Keratinocyte (primary cell): ENCODE data around the gene OR52I2.

Source experiments
- EZH2 ChIP-seq: IDR thresholded peaks from one replicate; pipeline ENCODE4 v1.6.1; 2012; ENCODE audit warnings: inconsistent platforms, mild to moderate bottlenecking, low read length, moderate library complexity
- TF ChIP-seq, protein P1 (sequence below), 3 experiments: IDR thresholded peaks in 1 of 3; conservative IDR thresholded peaks in 1 of 3; optimal IDR thresholded peaks in 1 of 3; 2 replicates in 2 of 3; 3 replicates in 1 of 3; pipeline versions ENCODE3 to v1.5.1; 2011; ENCODE audit warnings: low read length in 3 of 3, mild to moderate bottlenecking in 3 of 3, moderate library complexity in 2 of 3, control low read depth in 1 of 3, inconsistent platforms in 1 of 3; ENCODE audit not compliant: insufficient read depth in 2 of 3; ENCODE audit errors: extremely low read depth in 1 of 3

- TF ChIP-seq, protein P1, sequence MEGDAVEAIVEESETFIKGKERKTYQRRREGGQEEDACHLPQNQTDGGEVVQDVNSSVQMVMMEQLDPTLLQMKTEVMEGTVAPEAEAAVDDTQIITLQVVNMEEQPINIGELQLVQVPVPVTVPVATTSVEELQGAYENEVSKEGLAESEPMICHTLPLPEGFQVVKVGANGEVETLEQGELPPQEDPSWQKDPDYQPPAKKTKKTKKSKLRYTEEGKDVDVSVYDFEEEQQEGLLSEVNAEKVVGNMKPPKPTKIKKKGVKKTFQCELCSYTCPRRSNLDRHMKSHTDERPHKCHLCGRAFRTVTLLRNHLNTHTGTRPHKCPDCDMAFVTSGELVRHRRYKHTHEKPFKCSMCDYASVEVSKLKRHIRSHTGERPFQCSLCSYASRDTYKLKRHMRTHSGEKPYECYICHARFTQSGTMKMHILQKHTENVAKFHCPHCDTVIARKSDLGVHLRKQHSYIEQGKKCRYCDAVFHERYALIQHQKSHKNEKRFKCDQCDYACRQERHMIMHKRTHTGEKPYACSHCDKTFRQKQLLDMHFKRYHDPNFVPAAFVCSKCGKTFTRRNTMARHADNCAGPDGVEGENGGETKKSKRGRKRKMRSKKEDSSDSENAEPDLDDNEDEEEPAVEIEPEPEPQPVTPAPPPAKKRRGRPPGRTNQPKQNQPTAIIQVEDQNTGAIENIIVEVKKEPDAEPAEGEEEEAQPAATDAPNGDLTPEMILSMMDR (optimal IDR thresholded peaks at IDR 0.05 in 1 of 3, IDR thresholded peaks at IDR 0.05 in 1 of 3, conservative IDR thresholded peaks at IDR 0.05 in 1 of 3; ENCODE audit: extremely low read depth in 1 of 3, insufficient read depth in 2 of 3, low read length in 3 of 3), result peak; percentile 66 to 79 (median 68)
- no peak for TF ChIP-seq EZH2
Observed at GRCh38 chr11:4626207-4627099, 44.9 kb downstream of the OR52I2 start.
